GM12872 (cell line): ENCODE measurements around the gene OPCML.

Experiments
- TF ChIP-seq, protein P1 (sequence below): IDR thresholded peaks from 3 replicates; pipeline ENCODE4 v1.5.1; 2011; ENCODE audit warnings: low read depth, mild to moderate bottlenecking, low read length, moderate library complexity; ENCODE audit not compliant: insufficient read depth

Gene OPCML

DNA sequence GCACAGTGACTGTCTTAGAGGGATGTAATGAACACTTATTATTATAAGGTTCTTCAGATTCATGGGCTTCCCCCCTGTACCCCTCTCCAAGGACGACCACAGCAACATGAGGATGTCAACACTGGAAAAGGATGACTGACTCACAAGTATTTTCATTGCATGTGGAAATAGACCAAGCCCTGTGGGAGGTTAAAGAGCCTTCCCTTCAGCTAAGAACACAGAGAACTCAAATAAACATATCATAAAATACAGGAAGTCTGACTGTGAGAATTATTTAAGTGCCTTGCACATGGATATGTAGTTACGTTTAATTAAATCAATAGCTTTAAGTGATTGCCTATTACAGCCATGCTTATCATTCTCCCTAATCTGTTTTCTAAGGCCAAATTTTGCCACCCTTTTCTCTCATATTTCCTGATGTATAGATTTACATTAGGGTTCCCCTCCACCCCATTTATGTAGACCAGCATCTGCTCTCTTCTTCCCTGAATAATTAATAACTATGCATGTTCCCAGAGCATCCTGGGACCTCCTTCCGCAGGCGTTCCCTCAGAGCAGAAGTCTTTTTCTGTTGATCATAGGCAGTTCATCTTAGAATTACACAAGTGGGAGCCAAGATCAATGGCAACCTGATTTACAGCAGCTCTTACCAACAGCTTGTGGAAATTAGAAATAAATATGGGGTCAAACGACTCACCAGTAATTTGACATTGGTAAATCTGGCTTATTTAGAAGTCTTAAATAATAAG is 226.9 kb downstream of the OPCML start:
- TF ChIP-seq, protein P1, sequence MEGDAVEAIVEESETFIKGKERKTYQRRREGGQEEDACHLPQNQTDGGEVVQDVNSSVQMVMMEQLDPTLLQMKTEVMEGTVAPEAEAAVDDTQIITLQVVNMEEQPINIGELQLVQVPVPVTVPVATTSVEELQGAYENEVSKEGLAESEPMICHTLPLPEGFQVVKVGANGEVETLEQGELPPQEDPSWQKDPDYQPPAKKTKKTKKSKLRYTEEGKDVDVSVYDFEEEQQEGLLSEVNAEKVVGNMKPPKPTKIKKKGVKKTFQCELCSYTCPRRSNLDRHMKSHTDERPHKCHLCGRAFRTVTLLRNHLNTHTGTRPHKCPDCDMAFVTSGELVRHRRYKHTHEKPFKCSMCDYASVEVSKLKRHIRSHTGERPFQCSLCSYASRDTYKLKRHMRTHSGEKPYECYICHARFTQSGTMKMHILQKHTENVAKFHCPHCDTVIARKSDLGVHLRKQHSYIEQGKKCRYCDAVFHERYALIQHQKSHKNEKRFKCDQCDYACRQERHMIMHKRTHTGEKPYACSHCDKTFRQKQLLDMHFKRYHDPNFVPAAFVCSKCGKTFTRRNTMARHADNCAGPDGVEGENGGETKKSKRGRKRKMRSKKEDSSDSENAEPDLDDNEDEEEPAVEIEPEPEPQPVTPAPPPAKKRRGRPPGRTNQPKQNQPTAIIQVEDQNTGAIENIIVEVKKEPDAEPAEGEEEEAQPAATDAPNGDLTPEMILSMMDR = no peak

DNA sequence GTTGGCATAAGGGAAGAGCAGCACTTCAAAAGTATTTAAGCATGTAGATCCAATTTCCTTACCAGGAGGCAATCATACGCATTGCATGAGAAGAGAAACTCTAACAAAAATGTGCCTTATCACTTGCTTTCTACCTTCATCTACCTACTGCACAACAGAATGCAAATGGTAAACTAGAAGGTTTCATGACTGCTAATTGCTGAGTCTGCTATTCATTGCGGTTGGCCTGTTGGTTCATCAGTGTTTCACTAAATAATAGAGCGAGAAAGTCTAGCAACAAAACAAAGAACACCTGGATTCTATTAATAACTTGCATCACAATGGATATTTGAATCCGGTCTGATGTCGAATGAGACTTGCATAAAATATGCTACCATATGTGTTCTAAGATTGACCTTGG is 229.0 kb downstream of the OPCML start:
- TF ChIP-seq, protein P1 = no peak

DNA sequence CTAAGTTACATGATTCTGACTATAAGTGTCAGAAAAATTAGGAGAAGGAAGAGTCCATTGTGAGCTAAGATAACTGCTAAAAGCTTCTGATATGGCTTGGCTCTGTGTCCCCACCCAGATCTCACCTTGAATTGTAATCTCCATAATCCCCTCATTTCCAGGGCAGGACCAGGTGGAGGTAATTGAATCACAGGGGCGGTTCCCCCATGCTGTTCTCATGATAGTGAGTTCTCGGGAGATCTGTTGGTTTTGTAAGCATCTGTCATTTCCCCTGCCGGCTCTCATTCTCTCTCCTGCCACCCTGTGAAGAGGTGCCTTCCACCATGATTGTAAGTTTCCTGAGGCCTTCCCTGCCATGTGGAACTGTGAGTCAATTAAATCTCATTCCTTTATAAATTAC is 230.2 kb downstream of the OPCML start:
- TF ChIP-seq, protein P1 = no peak

DNA sequence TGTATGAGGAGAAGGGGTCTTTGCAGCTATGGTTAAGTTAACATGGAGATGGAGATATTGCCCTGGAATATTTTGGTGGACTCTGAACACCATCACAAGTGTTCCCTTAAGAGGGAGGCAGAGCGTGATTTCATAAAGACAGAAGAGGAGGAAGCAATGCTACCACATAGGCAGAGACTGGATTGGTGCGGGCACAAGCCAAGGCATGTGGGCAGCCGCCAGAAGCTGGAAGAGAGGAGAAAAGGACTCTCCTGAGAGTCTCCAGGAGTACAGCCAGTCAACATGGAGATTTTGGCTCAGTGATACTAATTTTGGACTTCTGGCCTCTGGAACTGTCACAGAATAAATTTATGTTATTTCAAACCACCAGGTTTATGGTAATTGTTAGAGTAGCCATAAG is 231.6 kb downstream of the OPCML start:
- TF ChIP-seq, protein P1 = no peak

DNA sequence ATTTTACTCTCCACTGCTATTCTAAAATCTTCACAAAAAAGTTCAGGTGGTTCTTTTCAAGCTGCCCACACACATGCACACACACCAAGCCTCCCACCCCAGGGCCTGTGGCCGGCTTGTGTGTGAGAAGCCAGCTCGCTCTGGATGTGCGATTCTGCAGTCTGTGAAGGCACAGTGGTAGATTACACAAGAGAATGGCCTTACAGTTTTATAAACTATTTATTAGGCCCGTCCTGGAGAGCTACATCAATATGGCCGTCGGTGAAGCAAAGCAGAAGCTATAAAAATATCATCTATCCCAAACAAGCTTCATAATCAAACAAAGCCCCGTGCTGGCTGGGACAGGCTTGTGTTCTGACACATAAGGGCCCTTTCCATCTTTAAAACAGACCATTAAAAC is 240.5 kb downstream of the OPCML start:
- TF ChIP-seq, protein P1 = no peak

DNA sequence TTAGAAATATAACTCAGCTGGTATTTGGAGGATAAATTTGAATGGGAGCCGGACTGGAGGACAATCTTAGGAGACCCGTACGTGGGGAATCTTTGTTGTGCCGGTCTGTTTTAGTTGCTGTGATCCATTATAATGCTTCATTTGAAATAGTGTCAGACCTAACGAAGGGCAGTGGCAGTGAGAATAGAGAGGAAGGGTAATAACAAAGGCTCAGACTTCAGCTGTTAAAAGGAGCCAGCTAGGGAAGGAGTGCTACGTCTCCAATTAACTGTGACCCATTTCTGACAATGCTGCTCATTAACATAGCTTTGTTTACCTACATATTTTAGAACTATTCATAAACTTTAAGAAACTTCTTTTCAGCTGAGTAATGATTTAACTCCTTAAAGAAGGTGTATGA is 246.9 kb downstream of the OPCML start:
- TF ChIP-seq, protein P1 = no peak

DNA sequence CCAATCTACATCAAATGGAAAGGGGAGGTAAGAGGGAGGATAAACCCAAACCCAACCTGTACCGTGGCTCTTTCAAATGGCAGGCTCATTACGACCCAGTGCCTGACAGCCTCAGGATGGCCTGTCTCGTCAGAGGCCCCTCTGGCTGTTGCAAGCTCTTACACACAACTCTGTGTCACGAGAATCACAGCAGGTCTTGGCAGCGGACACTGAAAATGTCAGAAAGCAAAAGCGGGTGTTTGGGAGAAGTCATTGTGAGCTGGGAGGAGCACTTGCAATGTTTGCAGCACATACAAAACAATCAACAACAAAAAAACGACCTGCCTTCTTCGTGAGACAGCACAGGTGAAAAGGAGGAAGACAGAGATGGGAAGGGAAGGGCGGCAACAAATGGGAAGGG is 248.1 kb downstream of the OPCML start:
- TF ChIP-seq, protein P1 = no peak

DNA sequence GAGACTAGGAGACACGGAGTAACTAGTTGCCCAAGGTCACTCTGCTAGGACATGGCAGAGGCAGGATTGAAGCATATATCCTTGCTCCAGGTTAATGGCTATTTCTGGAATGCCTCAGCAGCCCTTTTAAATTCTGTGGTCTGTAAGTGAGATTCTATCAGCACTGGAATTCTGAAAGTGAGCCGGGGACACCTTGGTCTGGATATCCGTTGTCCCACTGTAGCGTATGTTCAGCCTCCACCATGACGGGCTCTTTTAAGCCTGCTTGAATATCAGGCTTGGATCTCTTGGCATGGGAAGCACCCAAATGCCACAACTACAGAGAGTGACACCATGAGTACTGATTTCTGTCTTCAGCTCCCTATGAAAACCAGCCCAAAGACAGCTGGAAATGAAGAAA is 254.4 kb downstream of the OPCML start:
- TF ChIP-seq, protein P1 = no peak
